HAP-1 (cell line): Measurements from ENCODE around the gene BCL11A.

Source experiments
- DNase-seq, 2 experiments: peaks; one replicate each; pipeline ENCODE4 v3.0.0-alpha.2; 2016 to 2020; ENCODE audit warnings: low spot score in 2 of 2
- H3K27me3 ChIP-seq: fragments of 250-450 bp; sonication (Bioruptor Pico); 2 replicates; pipeline ENCODE4 v1.5.1; 2020; ENCODE audit warnings: low read depth, mild to moderate bottlenecking, moderate library complexity
- H3K36me3 ChIP-seq: fragments of 250-450 bp; sonication (Bioruptor Pico); replicated peaks from 2 replicates; pipeline ENCODE4 v1.5.1; 2020; ENCODE audit warnings: mild to moderate bottlenecking
- H3K4me1 ChIP-seq: fragments of 250-450 bp; sonication (Bioruptor Pico); 2 replicates; pipeline ENCODE4 v1.5.1; 2020; ENCODE audit warnings: mild to moderate bottlenecking
- H3K4me3 ChIP-seq: fragments of 250-450 bp; sonication (Bioruptor Pico); 2 replicates; pipeline ENCODE4 v1.5.1; 2020; ENCODE audit warnings: mild to moderate bottlenecking, moderate library complexity
- H3K9me3 ChIP-seq: fragments of 250-450 bp; sonication (Bioruptor Pico); 2 replicates; pipeline ENCODE4 v1.5.1; 2020; ENCODE audit warnings: mild to moderate bottlenecking, moderate library complexity
- in situ Hi-C: fragments of 300-500 bp; cut with MboI; formaldehyde crosslinking; loops from 3 replicates; pipeline ENCODE4 v1.14.3; 2020; ENCODE audit warnings: low sequenced_read_pairs, inconsistent platforms, mixed read lengths

BCL11A gene

GRCh38 chr2:60498127-60498815 lies 55.2 kb downstream of the BCL11A start:
- Histone ChIP-seq H3K9me3 (no peaks in the 10 kb centered on the region), H3K4me1 (no peaks in the 10 kb centered on the region), H3K36me3 (peaks cover 2% of the 10 kb centered on the region; the same call in 1 of the 2 replicates), H3K27me3 (no peaks in the 10 kb centered on the region), H3K4me3 (no peak overlapping the region)
- DNase-seq: no peak
- in situ Hi-C loops: loop anchor here (10.0 kb wide), 1 partner anchor 47 kb away; no protein-coding TSS in a partner anchor

DNA sequence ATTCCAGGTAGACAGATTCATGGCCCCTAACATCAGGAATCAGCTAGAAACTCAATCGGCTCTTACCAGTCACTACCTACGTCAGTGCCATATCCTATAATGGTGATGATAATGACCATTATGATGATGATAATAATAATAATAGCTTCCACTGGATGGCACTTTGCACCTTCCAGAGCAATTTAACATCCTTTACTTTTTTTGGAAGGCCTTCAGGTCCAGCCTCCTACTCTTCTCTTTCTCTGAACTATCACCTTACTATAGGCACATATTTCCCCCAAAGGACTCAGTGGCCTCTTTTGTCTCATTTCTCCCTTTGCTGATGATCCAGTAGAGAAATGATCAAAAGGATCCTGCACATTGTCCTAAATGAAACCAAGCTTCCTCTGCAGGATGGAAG lies 56.0 kb downstream of the BCL11A start:
- Histone ChIP-seq H3K4me3 (no peak overlapping the region), H3K4me1 (no peaks in the 10 kb centered on the region), H3K36me3 (peaks cover 2% of the 10 kb centered on the region; the same call in 1 of the 2 replicates), H3K27me3 (no peaks in the 10 kb centered on the region), H3K9me3 (no peaks in the 10 kb centered on the region)
- no peak for DNase-seq
- in situ Hi-C loops: loop anchor here (10.0 kb wide), 1 partner anchor 47 kb away; no protein-coding TSS in a partner anchor

DNA sequence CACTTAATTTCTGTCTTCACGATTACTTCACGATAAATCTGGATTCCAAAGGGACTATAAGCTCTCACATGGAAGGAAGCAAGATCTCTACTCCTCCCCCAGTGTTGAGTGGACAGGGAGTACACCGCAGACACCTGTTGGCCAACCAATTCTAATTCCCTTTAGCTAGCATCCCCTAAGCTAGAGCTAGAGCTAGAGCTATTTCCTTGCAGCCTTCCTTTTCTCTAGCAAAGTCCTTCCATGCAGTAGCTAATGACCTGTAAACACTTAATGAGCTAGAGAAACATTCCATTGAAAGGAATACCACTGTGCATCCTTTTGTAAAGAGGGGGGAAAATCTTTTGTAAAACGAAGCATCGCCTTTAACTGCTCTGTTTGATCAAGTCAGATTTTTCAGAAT lies 56.5 kb downstream of the BCL11A start:
- no peak for DNase-seq
- peaks cover 2% of the 10 kb centered on the region; the same call in 1 of the 2 replicates for H3K36me3 ChIP-seq
- no peaks in the 10 kb centered on the region for H3K4me1 ChIP-seq
- H3K9me3 ChIP-seq: no peaks in the 10 kb centered on the region
- in situ Hi-C loops: loop anchor here (10.0 kb wide), 1 partner anchor 48 kb away; no protein-coding TSS in a partner anchor
- H3K4me3 ChIP-seq: no peak overlapping the region
- H3K27me3 ChIP-seq: no peaks in the 10 kb centered on the region

GRCh38 chr2:60496475-60496874 lies 57.0 kb downstream of the BCL11A start:
- no peaks in the 10 kb centered on the region for H3K4me1 ChIP-seq

DNA sequence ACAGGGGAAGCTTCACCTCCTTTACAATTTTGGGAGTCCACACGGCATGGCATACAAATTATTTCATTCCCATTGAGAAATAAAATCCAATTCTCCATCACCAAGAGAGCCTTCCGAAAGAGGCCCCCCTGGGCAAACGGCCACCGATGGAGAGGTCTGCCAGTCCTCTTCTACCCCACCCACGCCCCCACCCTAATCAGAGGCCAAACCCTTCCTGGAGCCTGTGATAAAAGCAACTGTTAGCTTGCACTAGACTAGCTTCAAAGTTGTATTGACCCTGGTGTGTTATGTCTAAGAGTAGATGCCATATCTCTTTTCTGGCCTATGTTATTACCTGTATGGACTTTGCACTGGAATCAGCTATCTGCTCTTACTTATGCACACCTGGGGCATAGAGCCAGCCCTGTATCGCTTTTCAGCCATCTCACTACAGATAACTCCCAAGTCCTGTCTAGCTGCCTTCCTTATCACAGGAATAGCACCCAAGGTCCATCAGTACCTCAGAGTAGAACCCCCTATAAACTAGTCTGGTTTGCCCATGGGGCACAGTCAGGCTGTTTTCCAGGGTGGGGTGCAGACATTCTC lies 58.3 kb downstream of the BCL11A start:
- Histone ChIP-seq H3K27me3 (no peaks in the 10 kb centered on the region), H3K36me3 (no peaks in the 10 kb centered on the region), H3K9me3 (no peaks in the 10 kb centered on the region), H3K4me1 (no peaks in the 10 kb centered on the region), H3K4me3 (no peak overlapping the region)
- no peak for DNase-seq
- in situ Hi-C loops: loop anchor here (10.0 kb wide), 1 partner anchor 50 kb away; no protein-coding TSS in a partner anchor

More at GRCh38 chr2:60496475-60496874, 57.0 kb downstream of the BCL11A start:
- Histone ChIP-seq H3K27me3 (no peaks in the 10 kb centered on the region), H3K9me3 (no peaks in the 10 kb centered on the region), H3K36me3 (peaks cover 2% of the 10 kb centered on the region; the same call in 1 of the 2 replicates), H3K4me3 (no peak overlapping the region)
- in situ Hi-C loops: loop anchor here (10.0 kb wide), 1 partner anchor 48 kb away; no protein-coding TSS in a partner anchor
- DNase-seq: no peak

- no peak for DNase-seq
- no peak overlapping the region for H3K4me3 ChIP-seq
- H3K9me3 ChIP-seq: no peaks in the 10 kb centered on the region
- no peaks in the 10 kb centered on the region for H3K36me3 ChIP-seq
- H3K4me1 ChIP-seq: no peaks in the 10 kb centered on the region
- no peaks in the 10 kb centered on the region for H3K27me3 ChIP-seq
- in situ Hi-C loops: loop anchor here (10.0 kb wide), 1 partner anchor 51 kb away; no protein-coding TSS in a partner anchor
These were observed 59.6 kb downstream of the BCL11A start for GRCh38 chr2:60493804-60494387.

DNA sequence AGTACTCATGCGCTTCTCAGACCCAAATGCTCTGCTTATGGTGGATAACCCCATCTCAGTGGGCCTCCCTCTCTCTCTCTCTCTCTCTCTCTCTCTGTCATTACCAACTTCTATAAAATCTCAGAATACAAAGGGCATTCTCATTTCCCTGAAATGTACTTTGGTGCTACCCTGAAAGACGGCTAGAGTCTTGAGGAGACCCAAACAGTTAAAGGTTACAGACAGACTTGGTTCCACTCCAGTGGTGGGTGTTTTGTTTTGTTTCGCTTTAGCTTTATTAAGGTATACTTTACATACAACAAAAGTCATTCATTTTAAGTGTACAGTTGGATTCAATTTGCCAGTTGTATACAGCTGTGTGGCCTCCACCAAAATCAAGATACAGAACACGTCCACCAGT lies 60.9 kb downstream of the BCL11A start:
- no peaks in the 10 kb centered on the region for H3K36me3 ChIP-seq
- H3K4me3 ChIP-seq: no peak overlapping the region
- H3K27me3 ChIP-seq: no peaks in the 10 kb centered on the region
- peaks cover 10% of the 10 kb centered on the region for H3K4me1 ChIP-seq
- in situ Hi-C loops: loop anchor here (10.0 kb wide), 1 partner anchor 52 kb away; no protein-coding TSS in a partner anchor
- H3K9me3 ChIP-seq: no peaks in the 10 kb centered on the region
- DNase-seq: no peak

GRCh38 chr2:60490848-60491247 lies 62.6 kb downstream of the BCL11A start:
- H3K9me3 ChIP-seq: no peaks in the 10 kb centered on the region
- peaks cover 18% of the 10 kb centered on the region for H3K4me1 ChIP-seq
- no peak for DNase-seq
- H3K36me3 ChIP-seq: no peaks in the 10 kb centered on the region
- H3K4me3 ChIP-seq: no peak overlapping the region
- H3K27me3 ChIP-seq: no peaks in the 10 kb centered on the region
- in situ Hi-C loops: loop anchor here (10.0 kb wide), 1 partner anchor 54 kb away; no protein-coding TSS in a partner anchor

GRCh38 chr2:60490441-60490840 lies 63.0 kb downstream of the BCL11A start:
- in situ Hi-C loops: loop anchor here (10.0 kb wide), 1 partner anchor 54 kb away; no protein-coding TSS in a partner anchor
- Histone ChIP-seq H3K9me3 (no peaks in the 10 kb centered on the region), H3K4me1 (peaks cover 18% of the 10 kb centered on the region), H3K36me3 (no peaks in the 10 kb centered on the region), H3K4me3 (no peak overlapping the region), H3K27me3 (no peaks in the 10 kb centered on the region)
- no peak for DNase-seq

DNA sequence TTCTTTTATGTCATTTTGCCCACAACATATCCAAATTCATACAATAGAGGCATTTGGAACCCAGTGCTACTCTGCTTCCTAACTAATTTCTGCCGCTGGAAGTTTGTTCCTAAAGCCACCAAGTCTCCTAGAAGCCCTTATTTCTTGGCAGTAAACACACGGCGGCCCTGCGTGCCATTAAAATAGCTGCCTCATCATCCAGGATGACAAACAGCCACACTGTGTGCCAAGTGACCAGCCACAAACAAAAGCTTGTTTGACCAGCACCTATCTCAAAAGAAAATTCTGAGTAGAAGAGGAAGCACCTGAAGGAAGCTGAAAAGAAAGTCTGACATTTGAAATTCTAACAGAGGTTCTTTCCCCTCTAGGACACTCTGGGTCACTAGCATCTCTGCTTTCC lies 64.2 kb downstream of the BCL11A start:
- Histone ChIP-seq H3K9me3 (no peaks in the 10 kb centered on the region), H3K4me3 (no peak overlapping the region), H3K36me3 (no peaks in the 10 kb centered on the region), H3K27me3 (no peaks in the 10 kb centered on the region), H3K4me1 (peaks cover 18% of the 10 kb centered on the region)
- in situ Hi-C loops: no loop called here
- DNase-seq: no peak

DNA sequence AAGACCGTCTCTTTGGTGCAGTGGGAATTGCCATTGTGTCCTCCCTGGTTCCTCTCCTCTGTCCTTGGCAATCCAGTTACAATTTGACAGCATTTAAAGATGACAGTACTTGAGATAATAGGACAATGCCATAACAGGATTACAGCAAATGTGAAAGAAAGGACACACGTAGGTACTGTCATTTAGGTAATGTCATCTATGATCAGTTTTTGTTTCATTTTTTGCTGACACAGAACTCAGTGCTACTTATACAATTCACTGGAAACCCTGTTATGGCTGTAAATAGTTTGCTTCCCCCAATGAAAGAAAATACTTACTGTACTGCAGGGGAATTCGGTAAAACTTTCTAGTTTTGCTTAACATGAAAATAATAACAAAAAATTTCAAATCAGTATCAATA lies 65.2 kb downstream of the BCL11A start:
- no peak for DNase-seq
- peaks cover 18% of the 10 kb centered on the region for H3K4me1 ChIP-seq
- no peaks in the 10 kb centered on the region for H3K36me3 ChIP-seq
- in situ Hi-C loops: no loop called here
- H3K9me3 ChIP-seq: no peaks in the 10 kb centered on the region
- H3K4me3 ChIP-seq: no peak overlapping the region
- no peaks in the 10 kb centered on the region for H3K27me3 ChIP-seq

- Histone ChIP-seq H3K4me1 (peaks cover 25% of the 10 kb centered on the region), H3K36me3 (no peaks in the 10 kb centered on the region)
These were observed 66.3 kb downstream of the BCL11A start for GRCh38 chr2:60487174-60487573.

GRCh38 chr2:60486551-60486950 lies 66.9 kb downstream of the BCL11A start:
- in situ Hi-C loops: no loop called here
- no peaks in the 10 kb centered on the region for H3K36me3 ChIP-seq
- no peak overlapping the region for H3K4me3 ChIP-seq
- H3K27me3 ChIP-seq: no peaks in the 10 kb centered on the region
- DNase-seq: no peak
- H3K4me1 ChIP-seq: peaks cover 25% of the 10 kb centered on the region
- H3K9me3 ChIP-seq: no peaks in the 10 kb centered on the region

More at GRCh38 chr2:60487174-60487573, 66.3 kb downstream of the BCL11A start:
- H3K9me3 ChIP-seq: no peaks in the 10 kb centered on the region
- in situ Hi-C loops: no loop called here
- H3K4me3 ChIP-seq: no peak overlapping the region
- no peak for DNase-seq
- no peaks in the 10 kb centered on the region for H3K27me3 ChIP-seq

DNA sequence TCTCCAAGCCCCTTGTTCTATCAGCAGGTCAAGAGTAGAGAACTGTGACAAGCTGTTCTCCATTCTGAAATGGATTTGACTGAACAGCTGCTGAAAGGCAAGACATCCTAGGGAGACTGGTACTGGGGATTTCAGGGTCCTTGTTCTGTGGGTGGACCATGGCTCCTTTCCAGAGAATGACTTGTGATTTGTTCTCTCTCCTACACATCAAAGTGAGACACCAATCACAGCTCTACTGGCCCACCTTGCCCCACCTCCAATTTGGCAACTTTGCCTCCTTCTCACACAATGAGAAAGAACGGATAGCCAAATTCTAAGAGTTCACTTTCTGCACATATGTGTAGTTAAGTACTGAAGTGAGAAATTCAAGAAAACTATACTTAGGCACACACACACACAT lies 67.4 kb downstream of the BCL11A start:
- no peak for DNase-seq
- no peaks in the 10 kb centered on the region for H3K9me3 ChIP-seq
- peaks cover 25% of the 10 kb centered on the region for H3K4me1 ChIP-seq
- in situ Hi-C loops: no loop called here
- no peak overlapping the region for H3K4me3 ChIP-seq
- no peaks in the 10 kb centered on the region for H3K27me3 ChIP-seq
- H3K36me3 ChIP-seq: no peaks in the 10 kb centered on the region
